Measurements from ENCODE around the gene SPRYD7.
"Not testable (repeated sequence)": the region's sequence is repeated elsewhere in the genome, so short reads cannot be mapped to it uniquely, and the experiment has no call there.

The SPRYD7 gene

GRCh38 chr13:49953560-49953959, 17.4 kb upstream of the SPRYD7 start:
- peaks cover 9% of the 10 kb centered on the region for H3K36me3 Mint-ChIP-seq (ENCODE audit: low read depth)
- H3K4me3 Mint-ChIP-seq, result no peak overlapping the region
- no peak for TF ChIP-seq CTCF (IDR thresholded peaks at IDR 0.05; ENCODE audit: unreplicated experiment in 3 of 3)
- H3K27ac Mint-ChIP-seq, result no peak overlapping the region
- H3K4me1 Mint-ChIP-seq, result no peaks in the 10 kb centered on the region
- H3K9me3 Mint-ChIP-seq, result peaks cover 8% of the 10 kb centered on the region
- H3K27me3 Mint-ChIP-seq (ENCODE audit: low read depth), result no peaks in the 10 kb centered on the region

DNA sequence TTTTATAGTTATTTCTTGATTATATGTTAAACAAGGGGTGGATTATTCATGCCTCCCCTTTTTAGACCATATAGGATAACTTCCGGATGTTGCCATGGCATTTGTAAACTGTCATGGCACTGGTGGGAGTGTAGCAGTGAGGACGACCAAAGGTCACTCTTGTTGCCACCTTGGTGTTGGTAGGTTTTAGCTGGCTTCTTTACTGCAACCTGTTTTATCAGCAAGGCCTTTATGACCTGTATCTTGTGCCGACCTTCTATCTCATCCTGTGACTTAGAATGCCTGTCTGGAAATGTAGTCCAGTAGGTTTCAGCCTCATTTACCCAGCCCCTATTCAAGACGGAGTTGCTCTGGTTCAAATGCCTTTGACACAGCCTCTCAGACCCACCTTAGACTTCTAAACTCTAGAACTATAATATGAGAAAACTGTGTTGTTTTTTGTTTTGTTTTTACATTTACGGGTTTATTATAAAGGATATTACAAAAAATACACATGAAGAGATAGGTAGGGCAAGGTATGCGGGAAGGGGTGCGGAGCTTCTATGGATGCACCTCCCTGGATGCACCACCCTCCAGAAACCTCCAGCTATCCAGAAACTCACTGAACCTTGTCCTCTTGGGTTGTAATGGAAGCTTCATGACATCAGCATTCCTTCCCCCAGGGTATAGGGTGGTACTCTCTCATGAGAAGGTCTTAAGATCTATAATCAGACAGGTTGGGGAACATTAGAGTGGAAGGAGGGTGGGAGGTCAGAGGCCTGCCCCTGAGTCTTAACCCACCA, 15.8 kb upstream of the SPRYD7 start:
- TF ChIP-seq CTCF (IDR thresholded peaks at IDR 0.05; ENCODE audit: unreplicated experiment in 3 of 3), result no peak
- Mint-ChIP-seq H3K4me1 (no peaks in the 10 kb centered on the region), H3K27ac (no peak overlapping the region), H3K27me3 (ENCODE audit: low read depth) (no peaks in the 10 kb centered on the region), H3K9me3 (peaks cover 4% of the 10 kb centered on the region), H3K4me3 (no peak overlapping the region), H3K36me3 (ENCODE audit: low read depth) (peaks cover 5% of the 10 kb centered on the region)

DNA sequence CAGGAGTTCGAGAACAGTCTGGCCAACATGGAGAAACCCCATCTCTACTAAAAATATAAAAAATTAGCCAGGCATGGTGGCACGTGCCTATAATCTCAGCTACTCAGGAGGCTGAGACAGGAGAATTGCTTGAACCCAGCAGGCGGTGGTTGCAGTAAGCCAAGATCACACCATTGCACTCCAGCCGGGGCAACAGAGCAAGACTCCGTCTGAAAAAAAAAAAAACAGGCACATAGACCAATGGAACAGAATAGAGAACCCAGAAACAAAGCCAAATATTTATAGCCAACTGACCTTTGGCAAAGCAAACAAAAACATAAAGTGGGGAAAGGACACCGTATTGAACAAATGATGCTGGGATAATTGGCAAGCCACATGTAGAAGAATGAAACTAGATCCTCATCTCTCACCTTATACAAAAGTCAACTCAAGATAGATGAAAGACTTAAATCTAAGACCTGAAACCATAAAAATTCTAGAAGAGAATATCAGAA, 12.7 kb upstream of the SPRYD7 start:
- not testable (repeated sequence) for H3K4me1 Mint-ChIP-seq; H3K9me3 Mint-ChIP-seq; H3K27me3 Mint-ChIP-seq (ENCODE audit: low read depth); H3K4me3 Mint-ChIP-seq; H3K36me3 Mint-ChIP-seq (ENCODE audit: low read depth); H3K27ac Mint-ChIP-seq

GRCh38 chr13:49939321-49939720, 3.2 kb upstream of the SPRYD7 start:
- Mint-ChIP-seq H3K36me3 (ENCODE audit: low read depth) (peaks cover 3% of the 10 kb centered on the region), H3K4me3 (peak overlapping the region in 2 of 3 experiments; percentile 60 to 63), H3K27me3 (ENCODE audit: low read depth) (no peaks in the 10 kb centered on the region), H3K4me1 (peaks cover 17% of the 10 kb centered on the region), H3K27ac (peak overlapping the region in 2 of 3 experiments; percentile 64 to 78), H3K9me3 (no peaks in the 10 kb centered on the region)
- no peak for TF ChIP-seq CTCF (IDR thresholded peaks at IDR 0.05; ENCODE audit: unreplicated experiment in 3 of 3)

DNA sequence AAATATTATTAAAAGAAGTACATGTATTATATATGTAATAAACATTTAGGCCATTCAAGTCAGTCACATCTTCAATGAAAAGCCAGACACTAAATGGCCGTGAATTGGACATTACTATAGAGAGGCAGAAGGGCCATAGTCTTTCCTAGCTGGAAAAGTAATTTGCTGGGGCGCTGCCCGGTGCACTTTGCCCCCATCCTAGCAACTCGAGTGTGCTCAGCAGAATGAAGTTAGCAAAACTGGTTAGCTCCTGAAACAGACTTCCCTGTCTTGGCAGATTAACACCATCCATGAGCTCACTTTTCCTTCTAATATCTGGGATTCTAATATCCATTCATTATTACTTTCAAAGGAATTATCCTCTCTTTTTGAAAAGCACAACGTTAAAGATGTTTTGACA, 2.8 kb upstream of the SPRYD7 start:
- Mint-ChIP-seq H3K9me3 (no peaks in the 10 kb centered on the region), H3K27me3 (ENCODE audit: low read depth) (no peaks in the 10 kb centered on the region), H3K36me3 (ENCODE audit: low read depth) (peaks cover 3% of the 10 kb centered on the region), H3K4me1 (peaks cover 17% of the 10 kb centered on the region), H3K4me3 (peak overlapping the region in 2 of 3 experiments; percentile 60 to 63), H3K27ac (peak overlapping the region in 2 of 3 experiments; percentile 64 to 78)
- TF ChIP-seq CTCF (IDR thresholded peaks at IDR 0.05; ENCODE audit: unreplicated experiment in 3 of 3), result no peak

GRCh38 chr13:49938314-49938713, 2.2 kb upstream of the SPRYD7 start:
- H3K36me3 Mint-ChIP-seq (ENCODE audit: low read depth), result peaks cover 3% of the 10 kb centered on the region
- H3K9me3 Mint-ChIP-seq, result no peaks in the 10 kb centered on the region
- peak overlapping the region; percentile 50 to 73 (median 63) for H3K4me3 Mint-ChIP-seq
- TF ChIP-seq CTCF (IDR thresholded peaks at IDR 0.05; ENCODE audit: unreplicated experiment in 3 of 3), result no peak
- H3K4me1 Mint-ChIP-seq, result peaks cover 17% of the 10 kb centered on the region
- H3K27me3 Mint-ChIP-seq (ENCODE audit: low read depth), result no peaks in the 10 kb centered on the region
- peak overlapping the region; percentile 38 to 42 (median 42) for H3K27ac Mint-ChIP-seq

Measured in nephron (organoid).